Measurements from ENCODE around the gene PPTC7. TPM values are rescaled to one million over a fixed set of nuclear protein-coding genes. Genes with fewer than 3 reads are reported as not detected.
"Not testable (repeated sequence)": the region's sequence is repeated elsewhere in the genome, so short reads cannot be mapped to it uniquely, and the experiment has no call there.

PPTC7 gene
- total RNA-seq, 4 donors from 2014 or later: 15.8 to 28.9 (median 22.8) TPM

- H3K4me3 ChIP-seq (replicated peaks in 1 of 3): no peak overlapping the region
- DNase-seq: no peak
- intact Hi-C loops (cut with DNase I): no loop called here
- no peaks in the 10 kb centered on the region for H3K27me3 ChIP-seq
- no peaks in the 10 kb centered on the region for H3K9me3 ChIP-seq
- H3K36me3 ChIP-seq: no peaks in the 10 kb centered on the region
- TF ChIP-seq, protein P1, sequence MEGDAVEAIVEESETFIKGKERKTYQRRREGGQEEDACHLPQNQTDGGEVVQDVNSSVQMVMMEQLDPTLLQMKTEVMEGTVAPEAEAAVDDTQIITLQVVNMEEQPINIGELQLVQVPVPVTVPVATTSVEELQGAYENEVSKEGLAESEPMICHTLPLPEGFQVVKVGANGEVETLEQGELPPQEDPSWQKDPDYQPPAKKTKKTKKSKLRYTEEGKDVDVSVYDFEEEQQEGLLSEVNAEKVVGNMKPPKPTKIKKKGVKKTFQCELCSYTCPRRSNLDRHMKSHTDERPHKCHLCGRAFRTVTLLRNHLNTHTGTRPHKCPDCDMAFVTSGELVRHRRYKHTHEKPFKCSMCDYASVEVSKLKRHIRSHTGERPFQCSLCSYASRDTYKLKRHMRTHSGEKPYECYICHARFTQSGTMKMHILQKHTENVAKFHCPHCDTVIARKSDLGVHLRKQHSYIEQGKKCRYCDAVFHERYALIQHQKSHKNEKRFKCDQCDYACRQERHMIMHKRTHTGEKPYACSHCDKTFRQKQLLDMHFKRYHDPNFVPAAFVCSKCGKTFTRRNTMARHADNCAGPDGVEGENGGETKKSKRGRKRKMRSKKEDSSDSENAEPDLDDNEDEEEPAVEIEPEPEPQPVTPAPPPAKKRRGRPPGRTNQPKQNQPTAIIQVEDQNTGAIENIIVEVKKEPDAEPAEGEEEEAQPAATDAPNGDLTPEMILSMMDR (IDR thresholded peaks at IDR 0.05): no peak
- no peak for TF ChIP-seq POLR2A (IDR thresholded peaks at IDR 0.05)
- no peak overlapping the region for H3K27ac ChIP-seq
- WGBS, 2 donors: 88 to 94% methylated on average over 1 of the region's 1 CpG
- peaks cover 15 to 18% of the 10 kb centered on the region in 2 donors for H3K4me1 ChIP-seq
Observed at GRCh38 chr12:110574044-110574443, 9.1 kb downstream of the PPTC7 start.

DNA sequence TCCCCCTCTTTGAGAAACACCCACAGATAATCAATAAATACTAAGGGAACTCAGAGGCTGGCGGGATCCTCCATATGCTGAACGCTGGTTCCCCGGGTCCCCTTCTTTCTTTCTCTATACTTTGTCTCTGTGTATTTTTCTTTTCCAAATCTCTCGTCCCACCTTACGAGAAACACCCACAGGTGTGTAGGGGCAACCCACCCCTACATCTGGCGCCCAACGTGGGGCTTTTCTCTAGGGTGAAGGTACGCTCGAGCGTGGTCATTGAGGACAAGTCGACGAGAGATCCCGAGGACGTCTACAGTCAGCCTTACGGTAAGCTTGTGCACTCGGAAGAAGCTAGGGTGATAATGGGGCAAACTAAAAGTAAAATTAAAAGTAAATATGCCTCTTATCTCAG is 12.3 kb downstream of the PPTC7 start:
- intact Hi-C loops (cut with DNase I); H3K36me3 ChIP-seq; H3K9me3 ChIP-seq; DNase-seq; H3K4me3 ChIP-seq (replicated peaks in 1 of 3); H3K27me3 ChIP-seq; H3K27ac ChIP-seq: not testable (repeated sequence)
- H3K4me1 ChIP-seq: peaks cover 7 to 14% of the 10 kb centered on the region in 2 donors
- 96 to 98% methylated on average over 16 of the region's 16 CpGs for WGBS, 2 donors

DNA sequence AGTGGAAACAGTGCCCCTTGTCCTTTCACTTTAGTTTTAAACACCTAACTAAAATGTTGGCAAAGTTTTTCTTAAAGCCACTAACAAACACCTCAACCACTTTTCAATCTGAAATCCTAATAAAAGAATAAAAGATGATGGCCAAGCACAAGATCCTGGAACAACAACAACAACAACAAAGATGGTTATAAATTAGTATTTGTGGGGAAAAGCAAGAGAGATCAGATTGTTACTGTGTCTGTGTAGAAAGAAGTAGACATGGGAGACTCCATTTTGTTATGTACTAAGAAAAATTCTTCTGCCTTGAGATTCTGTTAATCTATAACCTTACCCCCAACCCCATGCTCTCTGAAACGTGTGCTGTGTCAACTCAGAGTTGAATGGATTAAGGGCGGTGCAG is 13.3 kb downstream of the PPTC7 start:
- H3K4me3 ChIP-seq (replicated peaks in 1 of 3); H3K9me3 ChIP-seq; H3K27ac ChIP-seq; DNase-seq; H3K27me3 ChIP-seq; H3K36me3 ChIP-seq; intact Hi-C loops (cut with DNase I): not testable (repeated sequence)
- peaks cover 8 to 14% of the 10 kb centered on the region in 2 donors for H3K4me1 ChIP-seq
- WGBS, 2 donors: 83% methylated on average over 1 to 2 of the region's 2 CpGs

GRCh38 chr12:110568752-110569151 is 14.4 kb downstream of the PPTC7 start:
- intact Hi-C loops (cut with DNase I): no loop called here
- no peak for DNase-seq

DNA sequence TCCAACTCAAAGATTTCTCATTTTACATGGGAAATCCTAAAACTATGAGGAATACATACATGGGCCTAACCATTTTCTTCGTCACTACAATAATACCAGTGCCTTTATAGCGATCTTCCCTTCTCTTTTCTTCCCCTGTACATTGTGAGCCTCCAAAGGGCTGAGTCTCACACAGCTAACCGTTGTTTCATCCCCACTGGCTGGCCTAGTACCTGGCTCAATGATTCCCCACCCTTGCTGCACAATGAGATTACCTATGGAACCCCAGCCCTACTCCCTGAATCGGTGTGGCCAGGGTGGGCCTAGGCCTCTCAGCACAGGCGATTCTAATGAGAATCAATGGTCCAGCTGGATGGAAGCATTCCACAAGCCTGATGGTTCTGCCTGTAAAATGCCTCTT is 16.1 kb downstream of the PPTC7 start:
- Histone ChIP-seq H3K4me1 (peaks cover 15 to 32% of the 10 kb centered on the region in 2 donors), H3K4me3 (replicated peaks in 1 of 3) (no peak overlapping the region), H3K36me3 (no peaks in the 10 kb centered on the region), H3K27ac (no peak overlapping the region), H3K9me3 (no peaks in the 10 kb centered on the region), H3K27me3 (no peaks in the 10 kb centered on the region)
- no peak for DNase-seq
- intact Hi-C loops (cut with DNase I): no loop called here
- WGBS, 2 donors: 93 to 96% methylated on average over 5 of the region's 5 CpGs
- TF ChIP-seq POLR2A (IDR thresholded peaks at IDR 0.05): no peak
- TF ChIP-seq, protein P1 (IDR thresholded peaks at IDR 0.05): no peak

More at GRCh38 chr12:110568752-110569151, 14.4 kb downstream of the PPTC7 start:
- Histone ChIP-seq H3K4me3 (replicated peaks in 1 of 3) (no peak overlapping the region), H3K36me3 (no peaks in the 10 kb centered on the region), H3K4me1 (peaks cover 13 to 22% of the 10 kb centered on the region in 2 donors), H3K27ac (no peak overlapping the region), H3K9me3 (no peaks in the 10 kb centered on the region), H3K27me3 (no peaks in the 10 kb centered on the region)
- 95 to 100% methylated on average over 5 to 6 of the region's 6 CpGs for WGBS, 2 donors
- TF ChIP-seq POLR2A (IDR thresholded peaks at IDR 0.05): no peak
- TF ChIP-seq, protein P1 (IDR thresholded peaks at IDR 0.05): no peak

DNA sequence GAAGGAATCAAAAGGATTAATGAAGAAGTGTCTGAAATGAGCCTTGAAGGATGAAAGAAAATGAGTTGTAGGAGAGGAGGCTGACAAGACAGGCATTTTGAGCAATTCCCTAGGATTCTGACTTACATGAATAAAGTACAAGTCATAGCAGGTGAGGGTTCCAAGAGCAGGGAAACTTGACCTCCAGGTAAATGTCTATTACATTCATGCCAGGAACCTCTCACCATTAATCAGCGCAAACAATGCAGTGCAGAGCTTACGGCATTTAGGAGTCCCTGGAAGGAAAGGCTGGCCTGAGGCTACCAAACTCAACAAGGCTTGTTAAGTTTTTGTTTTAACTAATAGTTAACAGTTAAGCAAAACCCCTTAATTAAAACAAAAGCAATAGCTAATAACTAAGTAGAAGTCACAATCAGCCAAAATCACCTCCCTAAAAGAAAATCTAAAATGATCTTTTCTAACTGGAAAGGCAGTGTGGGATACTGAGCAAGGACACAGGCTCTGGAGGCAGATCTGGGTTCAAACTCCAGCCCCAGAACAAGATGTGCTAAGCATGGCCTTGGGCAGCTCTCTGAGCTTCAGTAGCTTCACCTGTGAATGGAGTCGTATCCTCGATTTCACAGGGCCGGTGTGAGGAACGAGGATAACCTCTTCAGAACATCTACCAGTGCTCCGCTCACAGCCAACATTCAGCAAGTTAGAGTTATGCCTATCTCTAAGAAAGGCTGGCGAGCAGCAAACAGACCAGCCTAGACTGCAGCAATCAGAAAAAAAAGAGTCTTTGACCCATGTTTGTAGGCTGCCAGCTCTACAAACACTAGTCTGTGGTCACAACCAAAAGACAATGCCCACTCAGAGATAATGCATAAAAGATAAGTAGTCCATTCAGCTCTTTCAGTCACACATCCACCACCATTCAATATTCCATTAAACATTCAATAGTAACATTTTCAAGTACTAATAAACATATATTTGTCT is 16.9 kb downstream of the PPTC7 start:
- no peaks in the 10 kb centered on the region for H3K27me3 ChIP-seq
- H3K9me3 ChIP-seq: no peaks in the 10 kb centered on the region
- H3K4me1 ChIP-seq: peaks cover 15 to 40% of the 10 kb centered on the region in 2 donors
- TF ChIP-seq POLR2A (IDR thresholded peaks at IDR 0.05): no peak
- TF ChIP-seq, protein P1 (IDR thresholded peaks at IDR 0.05): no peak
- intact Hi-C loops (cut with DNase I): no loop called here
- no peaks in the 10 kb centered on the region for H3K36me3 ChIP-seq
- no peak overlapping the region for H3K4me3 ChIP-seq (replicated peaks in 1 of 3)
- peak overlapping the region in 1 of 3 donors; percentile 10 for H3K27ac ChIP-seq
- WGBS, 2 donors: 88 to 90% methylated on average over 8 of the region's 8 CpGs
- DNase-seq: no peak
